GM12801 (cell line): Measurements from ENCODE around the gene DDX17.

Source experiments
- CTCF ChIP-seq: IDR thresholded peaks from one replicate; pipeline ENCODE4 v1.5.1; 2011; ENCODE audit warnings: control low read depth; ENCODE audit not compliant: insufficient read length; ENCODE audit errors: extremely low read depth

Gene DDX17

GRCh38 chr22:38468443-38469305, 37.4 kb downstream of the DDX17 start:
- no peak for TF ChIP-seq CTCF

- TF ChIP-seq CTCF: no peak
These were observed 38.1 kb downstream of the DDX17 start, which contains the start of gene KDELR3 for GRCh38 chr22:38467904-38468442. TSS of gene KDELR3 (plus strand) at chr22:38468096. CDS start at chr22:38468234, 138 bp downstream.

- no peak for TF ChIP-seq CTCF
These were observed 38.6 kb downstream of the DDX17 start for GRCh38 chr22:38467438-38467903.

- TF ChIP-seq CTCF: no peak
These were observed 40.2 kb downstream of the DDX17 start for GRCh38 chr22:38465673-38466490.

GRCh38 chr22:38464992-38465672, 41.0 kb downstream of the DDX17 start:
- no peak for TF ChIP-seq CTCF

GRCh38 chr22:38462960-38463784, 42.9 kb downstream of the DDX17 start:
- no peak for TF ChIP-seq CTCF
